MCF 10A (cell line): ENCODE data around the gene LAYN. TPM values are rescaled to one million over a fixed set of nuclear protein-coding genes. Genes with fewer than 3 reads are reported as not detected.

Experiments used
- BruUV-seq: library from RNA; stranded (reverse); fragments of 400-500 nt; replicated peaks from 2 replicates; lab custom pipeline; 2021; lab: Mats Ljungman, UMichigan
- CTCF ChIA-PET: fragments of 300-600 bp; sonication (Branson Sonifier 250); formaldehyde crosslinking; extraction: SDS; loops from one replicate; lab custom pipeline; 2021; ENCODE audit warnings: antibody characterized with exemption, inconsistent platforms; lab: Yijun Ruan, JAX
- POLR2A ChIA-PET: fragments of 300-600, 350-650 bp; sonication (Branson Sonifier 250); formaldehyde crosslinking; extraction: SDS; loops from one replicate; lab custom pipeline; 2020; ENCODE audit warnings: antibody characterized with exemption, inconsistent platforms; lab: Yijun Ruan, JAX
- DNase-seq: peaks from one replicate; pipeline ENCODE4 v3.0.0-alpha.2; 2018; ENCODE audit not compliant: unreplicated experiment
- H3K27ac Mint-ChIP-seq: one replicate; pipeline ENCODE4 v1.8.0; 2022; ENCODE audit warnings: mild to moderate bottlenecking, low read depth, mixed read lengths; ENCODE audit not compliant: unreplicated experiment
- H3K27me3 Mint-ChIP-seq: one replicate; pipeline ENCODE4 v1.8.0; 2022; ENCODE audit warnings: mixed read lengths; ENCODE audit not compliant: insufficient read depth, unreplicated experiment
- H3K36me3 Mint-ChIP-seq: one replicate; pipeline ENCODE4 v1.8.0; 2022; ENCODE audit warnings: mild to moderate bottlenecking, moderate library complexity, mixed read lengths; ENCODE audit not compliant: insufficient read depth, unreplicated experiment
- H3K4me1 Mint-ChIP-seq: one replicate; pipeline ENCODE4 v1.8.0; 2022; ENCODE audit warnings: mixed read lengths; ENCODE audit not compliant: insufficient read depth, unreplicated experiment
- H3K4me3 Mint-ChIP-seq: one replicate; pipeline ENCODE4 v1.8.0; 2022; ENCODE audit warnings: mild to moderate bottlenecking, moderate library complexity, mixed read lengths; ENCODE audit not compliant: unreplicated experiment
- H3K9me3 Mint-ChIP-seq: one replicate; pipeline ENCODE4 v1.8.0; 2022; ENCODE audit warnings: mixed read lengths; ENCODE audit not compliant: unreplicated experiment
- intact Hi-C: fragments of 100-400 bp; cut with micrococcal nuclease; formaldehyde crosslinking; loops from 2 replicates; pipeline ENCODE4 v1.14.1; 2022
- total RNA-seq: library from RNA; stranded (reverse); gene quantifications from 2 replicates; pipeline ENCODE4 v1.2.3, GENCODE V29; 2022
- TF ChIP-seq, protein P1 (sequence below): fragments of 200-600 bp; IDR thresholded peaks from one replicate; pipeline ENCODE4 v1.8.0; 2022; ENCODE audit warnings: antibody characterized with exemption, mild to moderate bottlenecking; ENCODE audit not compliant: unreplicated experiment

Gene LAYN
- total RNA-seq, 1 experiment from 2014 or later, result not detected

DNA sequence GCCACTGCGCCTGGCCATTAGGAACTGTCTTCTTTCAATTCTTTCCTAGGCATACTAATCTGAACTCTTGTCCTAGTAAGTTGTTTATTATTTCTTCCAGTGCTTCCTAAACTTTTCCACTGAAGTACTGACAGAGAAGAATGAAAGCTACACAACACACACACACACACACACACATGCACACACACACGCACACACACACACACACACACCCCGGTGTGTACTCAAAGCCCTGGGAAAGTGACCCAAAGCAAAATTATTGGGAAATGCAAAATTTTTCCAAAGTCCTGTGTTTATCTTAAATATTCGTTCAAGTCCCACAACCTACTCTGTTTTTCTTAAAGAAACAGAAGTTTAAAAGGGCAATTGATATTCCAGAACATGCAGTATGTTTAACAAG lies 42.4 kb downstream of the LAYN start:
- H3K27ac Mint-ChIP-seq, result no peak overlapping the region
- no peaks in the 10 kb centered on the region for H3K27me3 Mint-ChIP-seq
- BruUV-seq, result no TSS peak
- POLR2A ChIA-PET, result no interaction called here
- H3K36me3 Mint-ChIP-seq, result no peaks in the 10 kb centered on the region
- intact Hi-C loops, result no loop called here
- no peak overlapping the region for H3K4me3 Mint-ChIP-seq
- CTCF ChIA-PET, result interaction anchor here (0.6 to 1.4 kb wide), 7 partner anchors 16 to 261 kb away, joined by 3 to 6 read pairs (median 4); no protein-coding TSS in a partner anchor
- no peaks in the 10 kb centered on the region for H3K9me3 Mint-ChIP-seq
- TF ChIP-seq, protein P1, sequence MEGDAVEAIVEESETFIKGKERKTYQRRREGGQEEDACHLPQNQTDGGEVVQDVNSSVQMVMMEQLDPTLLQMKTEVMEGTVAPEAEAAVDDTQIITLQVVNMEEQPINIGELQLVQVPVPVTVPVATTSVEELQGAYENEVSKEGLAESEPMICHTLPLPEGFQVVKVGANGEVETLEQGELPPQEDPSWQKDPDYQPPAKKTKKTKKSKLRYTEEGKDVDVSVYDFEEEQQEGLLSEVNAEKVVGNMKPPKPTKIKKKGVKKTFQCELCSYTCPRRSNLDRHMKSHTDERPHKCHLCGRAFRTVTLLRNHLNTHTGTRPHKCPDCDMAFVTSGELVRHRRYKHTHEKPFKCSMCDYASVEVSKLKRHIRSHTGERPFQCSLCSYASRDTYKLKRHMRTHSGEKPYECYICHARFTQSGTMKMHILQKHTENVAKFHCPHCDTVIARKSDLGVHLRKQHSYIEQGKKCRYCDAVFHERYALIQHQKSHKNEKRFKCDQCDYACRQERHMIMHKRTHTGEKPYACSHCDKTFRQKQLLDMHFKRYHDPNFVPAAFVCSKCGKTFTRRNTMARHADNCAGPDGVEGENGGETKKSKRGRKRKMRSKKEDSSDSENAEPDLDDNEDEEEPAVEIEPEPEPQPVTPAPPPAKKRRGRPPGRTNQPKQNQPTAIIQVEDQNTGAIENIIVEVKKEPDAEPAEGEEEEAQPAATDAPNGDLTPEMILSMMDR, result no peak
- DNase-seq, result no peak
- H3K4me1 Mint-ChIP-seq, result no peaks in the 10 kb centered on the region

DNA sequence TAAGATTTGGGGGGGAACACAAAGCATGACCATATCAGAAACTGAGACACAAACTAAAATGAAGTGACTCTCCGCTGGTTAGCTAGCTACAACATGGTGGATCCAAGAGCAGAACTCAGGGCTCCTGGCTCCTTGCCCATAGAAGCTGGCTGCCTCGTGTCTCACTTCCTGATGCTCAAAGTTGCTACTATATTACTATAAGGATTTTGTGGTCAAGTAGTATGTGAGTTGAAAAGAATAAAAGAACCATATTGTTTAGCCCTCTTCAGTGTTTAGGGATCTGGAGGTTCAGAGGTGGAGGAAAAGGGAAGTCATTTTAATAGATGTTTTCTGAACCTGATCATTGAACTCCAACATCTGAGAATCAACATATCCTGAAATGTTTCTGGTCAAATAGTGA lies 44.9 kb downstream of the LAYN start:
- CTCF ChIA-PET, result interaction anchor here (0.6 to 4.0 kb wide), 11 partner anchors 12 to 295 kb away, joined by 3 to 17 read pairs (median 3); no protein-coding TSS in a partner anchor
- H3K4me1 Mint-ChIP-seq, result no peaks in the 10 kb centered on the region
- POLR2A ChIA-PET, result no interaction called here
- H3K9me3 Mint-ChIP-seq, result no peaks in the 10 kb centered on the region
- no peaks in the 10 kb centered on the region for H3K27me3 Mint-ChIP-seq
- no peaks in the 10 kb centered on the region for H3K36me3 Mint-ChIP-seq
- intact Hi-C loops, result loop anchor here (5.0 kb wide), 1 partner anchor 133 kb away; no protein-coding TSS in a partner anchor
- no peak for DNase-seq
- no peak overlapping the region for H3K27ac Mint-ChIP-seq
- no peak overlapping the region for H3K4me3 Mint-ChIP-seq
- no TSS peak for BruUV-seq
- TF ChIP-seq, protein P1, result no peak

DNA sequence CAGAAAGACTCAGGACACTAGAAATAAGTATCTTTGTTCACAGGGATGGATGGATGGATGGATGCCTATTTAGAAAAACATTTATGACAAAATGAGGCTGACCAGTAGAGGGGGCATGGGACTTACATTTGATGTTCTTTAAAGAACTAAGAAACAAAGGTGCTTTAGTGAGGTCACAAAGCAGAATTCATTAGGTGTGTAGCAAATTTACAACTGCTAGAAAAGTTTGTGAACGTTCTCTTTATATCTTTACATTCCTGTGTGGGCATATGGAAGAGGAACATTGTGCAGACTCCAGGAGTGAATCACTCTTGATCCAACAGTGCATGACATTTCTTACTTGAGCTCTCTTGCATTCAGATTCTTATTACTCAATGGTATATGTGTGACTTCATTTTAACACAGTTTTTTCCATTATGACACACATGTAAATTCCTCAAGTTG lies 45.9 kb downstream of the LAYN start:
- Mint-ChIP-seq H3K4me3 (no peak overlapping the region), H3K9me3 (no peaks in the 10 kb centered on the region), H3K27ac (no peak overlapping the region), H3K27me3 (no peaks in the 10 kb centered on the region), H3K4me1 (no peaks in the 10 kb centered on the region), H3K36me3 (no peaks in the 10 kb centered on the region)
- ChIA-PET POLR2A (interaction anchor here (0.6 to 1.4 kb wide), 8 partner anchors 11 to 237 kb away, joined by 3 to 5 read pairs (median 3); no protein-coding TSS in a partner anchor), CTCF (interaction anchor here (0.6 to 4.3 kb wide), 30 partner anchors 8 to 279 kb away, joined by 3 to 26 read pairs (median 4); partner anchors contain the start of gene PPP2R1B)
- TF ChIP-seq, protein P1, result peak; percentile 40
- no TSS peak for BruUV-seq
- DNase-seq, result peak; percentile 55
- intact Hi-C loops, result loop anchor here (1.0 to 5.0 kb wide), 3 partner anchors 134 to 255 kb away; no protein-coding TSS in a partner anchor

DNA sequence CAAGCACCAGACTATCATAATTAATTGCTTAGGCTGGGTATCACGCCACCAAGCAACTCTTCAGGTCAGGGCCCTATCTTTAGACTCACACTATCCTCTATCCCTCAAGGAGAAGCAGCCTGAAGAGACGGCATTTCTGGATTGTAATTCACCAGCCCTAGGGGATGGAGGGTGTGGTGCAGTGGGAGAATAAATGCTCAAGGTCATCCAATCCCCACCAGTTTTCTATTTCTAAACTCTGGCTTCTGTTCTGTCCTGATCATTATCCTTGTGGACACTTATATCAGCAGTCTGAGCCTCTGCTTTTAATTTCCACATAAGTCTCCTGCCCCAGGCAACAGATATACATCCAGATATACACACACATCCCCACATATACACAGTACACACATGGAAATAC lies 48.6 kb downstream of the LAYN start:
- Mint-ChIP-seq H3K27me3 (no peaks in the 10 kb centered on the region), H3K27ac (no peak overlapping the region), H3K36me3 (no peaks in the 10 kb centered on the region), H3K4me1 (no peaks in the 10 kb centered on the region), H3K9me3 (no peaks in the 10 kb centered on the region), H3K4me3 (no peak overlapping the region)
- no TSS peak for BruUV-seq
- DNase-seq, result no peak
- ChIA-PET CTCF (interaction anchor here (1.2 to 4.3 kb wide), 3 partner anchors 25 to 253 kb away, joined by 4 to 26 read pairs (median 23); no protein-coding TSS in a partner anchor), POLR2A (no interaction called here)
- TF ChIP-seq, protein P1, result no peak
- intact Hi-C loops, result loop anchor here (5.0 kb wide), 1 partner anchor 137 kb away; no protein-coding TSS in a partner anchor
